IMR-90 (cell line): ENCODE results near the gene EPB41L5. TPM values are rescaled to one million over a fixed set of nuclear protein-coding genes. Genes with fewer than 3 reads are reported as not detected.

ENCODE experiments used
- ATAC-seq: fragments of 200-7000 bp; cut with Tn5 transposase; 2 replicates; pipeline ENCODE4 v1.9.1; 2020; ENCODE audit warnings: low read depth, mild to moderate bottlenecking, moderate library complexity
- BruUV-seq: library from RNA; stranded (reverse); fragments of 400-500 nt; replicated peaks from 2 replicates; lab custom pipeline; 2021; lab: Mats Ljungman, UMichigan
- CTCF ChIA-PET: fragments of 300-600 bp; formaldehyde crosslinking; extraction: SDS; loops from one replicate; lab custom pipeline; 2021; ENCODE audit warnings: antibody characterized with exemption; lab: Yijun Ruan, JAX
- POLR2A ChIA-PET: fragments of 300-600 bp; sonication (Branson Sonifier 250); formaldehyde crosslinking; loops from one replicate; lab custom pipeline; 2022; ENCODE audit warnings: antibody characterized with exemption; ENCODE audit not compliant: unreplicated experiment; lab: Charles Lee
- DNase-seq: peaks from one replicate; pipeline ENCODE4 v3.0.0; 2013
- H2AFZ ChIP-seq: replicated peaks from 2 replicates; pipeline ENCODE3; 2013; ENCODE audit warnings: low read length, mild to moderate bottlenecking; ENCODE audit not compliant: poor library complexity
- H2AK5ac ChIP-seq: 2 replicates; pipeline ENCODE4 v1.6.1; 2013; ENCODE audit warnings: low read depth, low read length, inconsistent platforms
- H2AK9ac ChIP-seq: replicated peaks from 2 replicates; pipeline ENCODE3; 2013; ENCODE audit warnings: mild to moderate bottlenecking, low read depth, low read length, moderate library complexity; ENCODE audit not compliant: poor library complexity
- H2BK120ac ChIP-seq: 2 replicates; pipeline ENCODE4 v1.6.1; 2013; ENCODE audit warnings: low read depth, low read length, inconsistent platforms
- H2BK15ac ChIP-seq: 3 replicates; pipeline ENCODE4 v1.6.1; 2013; ENCODE audit warnings: low read depth, low read length, inconsistent platforms
- H2BK20ac ChIP-seq: 2 replicates; pipeline ENCODE4 v1.6.1; 2013; ENCODE audit warnings: low read depth, mild to moderate bottlenecking, inconsistent platforms, low read length, moderate library complexity
- H2BK5ac ChIP-seq: 2 replicates; pipeline ENCODE4 v1.6.1; 2013; ENCODE audit warnings: mild to moderate bottlenecking, low read depth, low read length, inconsistent platforms; ENCODE audit not compliant: poor library complexity, severe bottlenecking
- H3K14ac ChIP-seq: replicated peaks from 2 replicates; pipeline ENCODE4 v1.6.1; 2013; ENCODE audit warnings: low read depth, low read length, inconsistent platforms
- H3K18ac ChIP-seq: 2 replicates; pipeline ENCODE4 v1.6.1; 2013; ENCODE audit warnings: low read depth, low read length, control low read depth
- H3K23ac ChIP-seq: 2 replicates; pipeline ENCODE4 v1.6.1; 2013; ENCODE audit warnings: low read depth, low read length, inconsistent platforms
- H3K27ac ChIP-seq: 2 replicates; pipeline ENCODE4 v1.5.1; 2013; ENCODE audit warnings: mild to moderate bottlenecking, control low read depth, low read length; ENCODE audit not compliant: insufficient read depth
- H3K27me3 ChIP-seq: 2 replicates; pipeline ENCODE4 v1.6.1; 2013; ENCODE audit warnings: low read length; ENCODE audit not compliant: control insufficient read depth, insufficient read depth
- H3K36me3 ChIP-seq: 2 replicates; pipeline ENCODE4 v1.6.1; 2013; ENCODE audit warnings: low read length, mixed read lengths; ENCODE audit not compliant: control insufficient read depth, insufficient read depth
- H3K4ac ChIP-seq: 2 replicates; pipeline ENCODE4 v1.6.1; 2013; ENCODE audit warnings: low read depth, low read length, inconsistent platforms
- H3K4me1 ChIP-seq: 2 replicates; pipeline ENCODE4 v1.6.1; 2013; ENCODE audit warnings: low read length, mixed read lengths; ENCODE audit not compliant: control insufficient read depth, insufficient read depth
- H3K4me2 ChIP-seq: 2 replicates; pipeline ENCODE4 v1.6.1; 2013; ENCODE audit warnings: low read depth, mild to moderate bottlenecking, control low read depth, low read length, moderate library complexity
- H3K4me3 ChIP-seq: 2 replicates; pipeline ENCODE4 v1.5.1; 2013; ENCODE audit warnings: low read depth, mild to moderate bottlenecking, control low read depth, low read length, moderate library complexity; ENCODE audit not compliant: insufficient read depth
- H3K56ac ChIP-seq: 2 replicates; pipeline ENCODE4 v1.6.1; 2013; ENCODE audit warnings: low read length, inconsistent platforms; ENCODE audit not compliant: insufficient read depth; ENCODE audit errors: extremely low read depth
- H3K79me1 ChIP-seq, 2 experiments: 2 replicates each; pipeline ENCODE4 v1.6.1; 2013; ENCODE audit warnings: low read length in 2 of 2, inconsistent platforms in 1 of 2, low read depth in 1 of 2
- H3K9ac ChIP-seq: 2 replicates; pipeline ENCODE4 v1.6.1; 2013; ENCODE audit warnings: low read depth, low read length, control low read depth
- H3K9me1 ChIP-seq: 2 replicates; pipeline ENCODE4 v1.6.1; 2013; ENCODE audit warnings: low read length, inconsistent platforms; ENCODE audit not compliant: insufficient read depth
- H3K9me3 ChIP-seq: 2 replicates; pipeline ENCODE4 v1.6.1; 2013; ENCODE audit warnings: low read length; ENCODE audit not compliant: control insufficient read depth, insufficient read depth
- H4K20me1 ChIP-seq: 2 replicates; pipeline ENCODE4 v1.6.1; 2013; ENCODE audit warnings: low read length, inconsistent platforms; ENCODE audit not compliant: insufficient read depth
- H4K5ac ChIP-seq: 2 replicates; pipeline ENCODE4 v1.6.1; 2013; ENCODE audit warnings: mild to moderate bottlenecking, low read depth, low read length, control low read depth
- H4K8ac ChIP-seq, 2 experiments: 2 replicates each; pipeline ENCODE4 v1.6.1; 2013; ENCODE audit warnings: low read depth in 2 of 2, low read length in 2 of 2, control low read depth in 1 of 2, inconsistent platforms in 1 of 2
- H4K91ac ChIP-seq: 2 replicates; pipeline ENCODE4 v1.6.1; 2013; ENCODE audit warnings: low read depth, low read length, inconsistent platforms; ENCODE audit not compliant: insufficient read depth
- CEBPB ChIP-seq: IDR thresholded peaks from 2 replicates; pipeline ENCODE4 v1.6.1; 2012; ENCODE audit warnings: low read depth, low read length, improper control_type of control experiment
- ELK1 ChIP-seq: fragments of 150-350 bp; IDR thresholded peaks from 2 replicates; pipeline ENCODE4 v1.6.1; 2016; ENCODE audit warnings: low read depth, mild to moderate bottlenecking, low read length, moderate library complexity, borderline replicate concordance
- MAFK ChIP-seq: IDR thresholded peaks from 2 replicates; pipeline ENCODE4 v1.6.1; 2012; ENCODE audit warnings: low read depth, low read length, improper control_type of control experiment
- MAZ ChIP-seq: IDR thresholded peaks from 2 replicates; pipeline ENCODE4 v1.6.1; 2012; ENCODE audit warnings: low read depth, mild to moderate bottlenecking, low read length, improper control_type of control experiment, moderate library complexity, borderline replicate concordance
- MXI1 ChIP-seq: IDR thresholded peaks from 2 replicates; pipeline ENCODE4 v1.6.1; 2012; ENCODE audit warnings: low read depth, mild to moderate bottlenecking, low read length, moderate library complexity, borderline replicate concordance
- POLR2A ChIP-seq: IDR thresholded peaks from 2 replicates; pipeline ENCODE4 v1.6.1; 2012; ENCODE audit warnings: mild to moderate bottlenecking, low read depth, low read length
- RCOR1 ChIP-seq: IDR thresholded peaks from 2 replicates; pipeline ENCODE4 v1.6.1; 2012; ENCODE audit warnings: mild to moderate bottlenecking, low read length, improper control_type of control experiment; ENCODE audit not compliant: insufficient replicate concordance
- SMC3 ChIP-seq: fragments of 150-350 bp; IDR thresholded peaks from 2 replicates; pipeline ENCODE4 v1.6.1; 2016; ENCODE audit warnings: low read depth, mild to moderate bottlenecking, antibody characterized with exemption, low read length, moderate library complexity
- WGBS, 2 experiments: methylation state at CpG; one replicate each; pipeline versions ENCODE4 v1.1.5 to v1.1.7; 2013; ENCODE audit warnings: missing lambda C conversion rate in 2 of 2; ENCODE audit not compliant: insufficient read length in 1 of 2; ENCODE audit errors: extremely low coverage in 2 of 2; 5-methylcytosine and 5-hydroxymethylcytosine counted together
- dilution Hi-C: fragments of 300-500 bp; cut with HindIII; formaldehyde crosslinking; loops from one replicate; pipeline ENCODE4 v1.14.3; 2018; ENCODE audit warnings: low sequenced_read_pairs; ENCODE audit not compliant: unreplicated experiment
- in situ Hi-C: fragments of 300-500 bp; cut with MboI; formaldehyde crosslinking; loops from 3 replicates; pipeline ENCODE4 v1.14.3; 2019; ENCODE audit warnings: low sequenced_read_pairs, inconsistent platforms, mixed read lengths
- intact Hi-C: fragments of 100-400 bp; cut with micrococcal nuclease; formaldehyde crosslinking; loops from 2 replicates; pipeline ENCODE4 v1.10.0; 2022
- polyA plus RNA-seq, 3 experiments: library from polyadenylated mRNA; depleted of rRNA; stranded (reverse); fragments of >200 nt; gene quantifications; 2 replicates each; pipeline ENCODE4 v1.2.3, GENCODE V29; 2012; ENCODE audit warnings: low replicate concordance in 1 of 3
- total RNA-seq: library from RNA; depleted of rRNA; stranded (reverse); fragments of >200 nt; gene quantifications from 2 replicates; pipeline ENCODE4 v1.2.3, GENCODE V29; 2012
- TF ChIP-seq, protein P1 (sequence below): fragments of 150-350 bp; IDR thresholded peaks from 2 replicates; pipeline ENCODE4 v1.6.1; 2017; ENCODE audit warnings: mild to moderate bottlenecking, antibody characterized with exemption, low read length, low read depth

EPB41L5 gene
- total and polyA plus RNA-seq, 2 of the 4 experiments (the other 2 are of a cell fraction): 5.1 to 10.6 TPM

GRCh38 chr2:120118018-120118417 lies 105.1 kb downstream of the EPB41L5 start:
- Histone ChIP-seq H2BK20ac (no peak overlapping the region), H3K9me1 (no peaks in the 10 kb centered on the region), H3K14ac (no peak overlapping the region), H4K8ac (no peak overlapping the region), H3K18ac (no peak overlapping the region), H2BK120ac (no peak overlapping the region), H3K9me3 (peaks cover 2% of the 10 kb centered on the region; the same call in 1 of the 2 replicates), H3K4me1 (no peaks in the 10 kb centered on the region), H4K20me1 (no peaks in the 10 kb centered on the region), H2BK5ac (no peak overlapping the region), H3K36me3 (no peaks in the 10 kb centered on the region), H3K79me1 (no peaks in the 10 kb centered on the region), H3K4me2 (no peak overlapping the region), H2AK9ac (no peak overlapping the region), H4K91ac (no peak overlapping the region), H2AFZ (no peak overlapping the region), H3K23ac (no peak overlapping the region), H2BK15ac (no peak overlapping the region), H3K27ac (no peak overlapping the region), H3K56ac (no peak overlapping the region), H4K5ac (no peak overlapping the region), H2AK5ac (no peak overlapping the region), H3K4ac (no peak overlapping the region), H3K4me3 (no peak overlapping the region), H3K9ac (no peak overlapping the region), H3K27me3 (no peaks in the 10 kb centered on the region)
- ATAC-seq: no peak
- no peak for TF ChIP-seq RCOR1
- no peak for TF ChIP-seq MAFK
- no peak for TF ChIP-seq MAZ
- no peak for TF ChIP-seq POLR2A
- TF ChIP-seq CEBPB: no peak
- no peak for TF ChIP-seq SMC3
- TF ChIP-seq MXI1: no peak
- TF ChIP-seq, protein P1, sequence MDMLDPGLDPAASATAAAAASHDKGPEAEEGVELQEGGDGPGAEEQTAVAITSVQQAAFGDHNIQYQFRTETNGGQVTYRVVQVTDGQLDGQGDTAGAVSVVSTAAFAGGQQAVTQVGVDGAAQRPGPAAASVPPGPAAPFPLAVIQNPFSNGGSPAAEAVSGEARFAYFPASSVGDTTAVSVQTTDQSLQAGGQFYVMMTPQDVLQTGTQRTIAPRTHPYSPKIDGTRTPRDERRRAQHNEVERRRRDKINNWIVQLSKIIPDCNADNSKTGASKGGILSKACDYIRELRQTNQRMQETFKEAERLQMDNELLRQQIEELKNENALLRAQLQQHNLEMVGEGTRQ: no peak
- TF ChIP-seq ELK1: no peak
- BruUV-seq: no TSS peak
- no CpG with 5 or more reads among the region's 3 CpGs for WGBS, 2 experiments
- no peak for DNase-seq
- intact Hi-C loops: no loop called here
- dilution Hi-C loops: no loop called here
- CTCF ChIA-PET: no interaction called here
- POLR2A ChIA-PET: no interaction called here
- in situ Hi-C loops: no loop called here
